Endodermal cell (in vitro differentiated cells): ENCODE results near the gene TES. TPM values are rescaled to one million over a fixed set of nuclear protein-coding genes. Genes with fewer than 3 reads are reported as not detected.

Source experiments
- DNase-seq: peaks from one replicate; pipeline ENCODE4 v3.0.0-alpha.2; 2017
- H3K27ac ChIP-seq: 2 replicates; pipeline ENCODE4 v1.5.1; 2013; ENCODE audit warnings: mild to moderate bottlenecking, low read depth, low read length, moderate library complexity
- H3K27me3 ChIP-seq: 2 replicates; pipeline ENCODE4 v1.6.1; 2013; ENCODE audit warnings: mild to moderate bottlenecking, low read length, moderate library complexity; ENCODE audit not compliant: insufficient read depth, control insufficient read depth, poor library complexity, severe bottlenecking
- H3K36me3 ChIP-seq: 2 replicates; pipeline ENCODE4 v1.7.0; 2013; ENCODE audit warnings: mild to moderate bottlenecking, low read length, moderate library complexity; ENCODE audit not compliant: control insufficient read depth, insufficient read depth
- H3K4me1 ChIP-seq: one replicate; pipeline ENCODE4 v1.7.0; 2013; ENCODE audit warnings: low read length; ENCODE audit not compliant: control insufficient read depth, insufficient read depth
- H3K4me3 ChIP-seq: 2 replicates; pipeline ENCODE4 v1.5.1; 2013; ENCODE audit warnings: mild to moderate bottlenecking, low read length, moderate library complexity
- H3K9ac ChIP-seq: 2 replicates; pipeline ENCODE4 v1.6.1; 2013; ENCODE audit warnings: mild to moderate bottlenecking, low read length, moderate library complexity; ENCODE audit not compliant: poor library complexity, severe bottlenecking; ENCODE audit errors: extremely low read depth
- H3K9me3 ChIP-seq: 2 replicates; pipeline ENCODE4 v1.6.1; 2013; ENCODE audit warnings: mild to moderate bottlenecking, low read length, moderate library complexity; ENCODE audit not compliant: control insufficient read depth
- H3K27ac Mint-ChIP-seq: 2 replicates; pipeline ENCODE4 v1.8.0; 2020; ENCODE audit warnings: mixed read lengths
- H3K27me3 Mint-ChIP-seq: 2 replicates; pipeline ENCODE4 v1.8.0; 2021; ENCODE audit warnings: mild to moderate bottlenecking, mixed read lengths; ENCODE audit not compliant: insufficient read depth
- H3K36me3 Mint-ChIP-seq: 2 replicates; pipeline ENCODE4 v1.8.0; 2020; ENCODE audit warnings: low read depth, mixed read lengths
- H3K4me1 Mint-ChIP-seq: 2 replicates; pipeline ENCODE4 v1.8.0; 2020; ENCODE audit warnings: mixed read lengths
- H3K4me3 Mint-ChIP-seq: 2 replicates; pipeline ENCODE4 v1.8.0; 2020; ENCODE audit warnings: mild to moderate bottlenecking, moderate library complexity, mixed read lengths
- H3K9me3 Mint-ChIP-seq: 2 replicates; pipeline ENCODE4 v1.8.0; 2020; ENCODE audit warnings: mild to moderate bottlenecking, mixed read lengths
- CTCF ChIP-seq: fragments of 200-600 bp; sonication (generic); conservative IDR thresholded peaks from 2 replicates; pipeline ENCODE4 v1.5.0; 2021; ENCODE audit warnings: antibody characterized with exemption, mild to moderate bottlenecking
- WGBS, 2 experiments: methylation state at CpG; one replicate each; pipeline versions ENCODE4 v1.1.5 to v1.1.7; 2013; ENCODE audit warnings: missing lambda C conversion rate in 2 of 2, mixed read lengths in 1 of 2; ENCODE audit not compliant: insufficient coverage in 1 of 2, insufficient read length in 1 of 2; 5-methylcytosine and 5-hydroxymethylcytosine counted together
- total RNA-seq, 2 donors: library from RNA; stranded (reverse); fragmentation: NEBNext Ultra II Directional in 1 of 2; extraction: Animal tissue kit (Norgen Biotek cat#: 25700) in 1 of 2; gene quantifications; 2 replicates in 1 of 2; 3 replicates in 1 of 2; pipeline ENCODE4 v1.2.1, GENCODE V29; 2021

Gene TES
- total RNA-seq, 2 donors from 2014 or later: 23.1 to 31.0 TPM

GRCh38 chr7:116240024-116240668 is 29.8 kb downstream of the TES start:
- Histone ChIP-seq H3K4me3 (no peak overlapping the region), H3K27me3 (no peaks in the 10 kb centered on the region), H3K4me1 (no peaks in the 10 kb centered on the region), H3K9me3 (peaks cover 15% of the 10 kb centered on the region), H3K9ac (no peak overlapping the region), H3K36me3 (peaks cover 18% of the 10 kb centered on the region), H3K27ac (no peak overlapping the region)
- peaks cover 21% of the 10 kb centered on the region for H3K9me3 Mint-ChIP-seq
- H3K4me3 Mint-ChIP-seq: no peak overlapping the region
- no peak overlapping the region for H3K27ac Mint-ChIP-seq
- H3K4me1 Mint-ChIP-seq: peaks cover 4% of the 10 kb centered on the region
- WGBS, 2 experiments: 75 to 85% methylated on average over 1 of the region's 4 CpGs
- no peaks in the 10 kb centered on the region for H3K27me3 Mint-ChIP-seq
- no peak for DNase-seq
- peaks cover 25% of the 10 kb centered on the region for H3K36me3 Mint-ChIP-seq
- TF ChIP-seq CTCF: no peak

GRCh38 chr7:116241291-116241690 is 31.0 kb downstream of the TES start:
- Mint-ChIP-seq H3K27me3 (no peaks in the 10 kb centered on the region), H3K36me3 (peaks cover 36% of the 10 kb centered on the region), H3K27ac (no peak overlapping the region), H3K9me3 (peaks cover 26% of the 10 kb centered on the region), H3K4me3 (no peak overlapping the region), H3K4me1 (peaks cover 4% of the 10 kb centered on the region)
- Histone ChIP-seq H3K9ac (no peak overlapping the region), H3K27ac (no peak overlapping the region), H3K4me1 (no peaks in the 10 kb centered on the region), H3K36me3 (peaks cover 26% of the 10 kb centered on the region), H3K9me3 (peaks cover 19% of the 10 kb centered on the region), H3K27me3 (no peaks in the 10 kb centered on the region), H3K4me3 (no peak overlapping the region)
- DNase-seq: no peak
- no peak for TF ChIP-seq CTCF

GRCh38 chr7:116242178-116242577 is 31.8 kb downstream of the TES start:
- H3K36me3 ChIP-seq: peaks cover 27% of the 10 kb centered on the region
- Mint-ChIP-seq H3K36me3 (peaks cover 43% of the 10 kb centered on the region), H3K27me3 (no peaks in the 10 kb centered on the region), H3K9me3 (peaks cover 28% of the 10 kb centered on the region), H3K4me1 (peaks cover 4% of the 10 kb centered on the region), H3K27ac (no peak overlapping the region), H3K4me3 (no peak overlapping the region)
- H3K4me3 ChIP-seq: no peak overlapping the region
- H3K27ac ChIP-seq: no peak overlapping the region
- peaks cover 19% of the 10 kb centered on the region for H3K9me3 ChIP-seq
- no peaks in the 10 kb centered on the region for H3K27me3 ChIP-seq
- no peaks in the 10 kb centered on the region for H3K4me1 ChIP-seq
- no CpG with 5 or more reads among the region's 1 CpG for WGBS, 2 experiments
- no peak overlapping the region for H3K9ac ChIP-seq
- DNase-seq: no peak
- TF ChIP-seq CTCF: no peak
